ENCODE results near the gene SSTR5. TPM values are rescaled to one million over a fixed set of nuclear protein-coding genes. Genes with fewer than 3 reads are reported as not detected.

SSTR5 gene
- total and polyA plus RNA-seq, 10 of the 15 experiments (the other 5 are each of a cell fraction or from before 2014, with no cell fraction given) = not detected

DNA sequence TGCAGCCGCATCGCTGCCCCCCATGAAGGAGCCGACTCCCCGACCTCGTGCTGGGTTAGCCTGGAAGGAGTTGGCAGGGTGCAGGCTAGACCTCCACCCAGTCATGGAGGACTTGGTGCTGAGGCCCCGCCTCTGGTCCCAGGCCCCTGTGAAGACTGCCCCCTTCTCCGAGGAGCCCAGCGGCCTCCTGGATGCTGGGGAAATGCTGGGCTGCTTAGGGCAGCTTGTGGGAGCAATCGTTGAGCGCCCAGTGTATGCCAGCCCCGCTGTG, 1.8 kb downstream of the SSTR5 start:
- FAIRE-seq = no peak
- H3K27me3 ChIP-seq (replicated peaks in 1 of 2; ENCODE audit: control insufficient read depth in 2 of 2, insufficient read depth in 2 of 2, low read length in 1 of 2) = no peaks in the 10 kb centered on the region

More for the DNA sequence above, 1.8 kb downstream of the SSTR5 start:
- H4K20me1 ChIP-seq (ENCODE audit: control insufficient read depth, insufficient read depth) = no peaks in the 10 kb centered on the region
- H3K36me3 ChIP-seq (ENCODE audit: control insufficient read depth in 2 of 2, insufficient read depth in 2 of 2, low read length in 1 of 2) = no peaks in the 10 kb centered on the region
- TF ChIP-seq MYC (IDR thresholded peaks at IDR 0.05; ENCODE audit: insufficient read depth, insufficient read length, insufficient replicate concordance, low read length, severe bottlenecking) (no peak), NR2C2 (IDR thresholded peaks at IDR 0.05; ENCODE audit: borderline replicate concordance, control insufficient read depth, insufficient read length, low read depth) (no peak), ZNF384 (IDR thresholded peaks at IDR 0.05; ENCODE audit: borderline replicate concordance, low read depth, low read length) (no peak), EGR1 (IDR thresholded peaks at IDR 0.05; ENCODE audit: borderline replicate concordance in 1 of 2, low read depth in 2 of 2, low read length in 2 of 2) (no peak), FOS (IDR thresholded peaks at IDR 0.05; ENCODE audit: borderline replicate concordance, extremely low read depth, insufficient read length) (no peak), USF1 (IDR thresholded peaks at IDR 0.05; ENCODE audit: borderline replicate concordance, extremely low read length, insufficient read depth, low read depth, low read length) (no peak)
- TF ChIP-seq, protein P1, sequence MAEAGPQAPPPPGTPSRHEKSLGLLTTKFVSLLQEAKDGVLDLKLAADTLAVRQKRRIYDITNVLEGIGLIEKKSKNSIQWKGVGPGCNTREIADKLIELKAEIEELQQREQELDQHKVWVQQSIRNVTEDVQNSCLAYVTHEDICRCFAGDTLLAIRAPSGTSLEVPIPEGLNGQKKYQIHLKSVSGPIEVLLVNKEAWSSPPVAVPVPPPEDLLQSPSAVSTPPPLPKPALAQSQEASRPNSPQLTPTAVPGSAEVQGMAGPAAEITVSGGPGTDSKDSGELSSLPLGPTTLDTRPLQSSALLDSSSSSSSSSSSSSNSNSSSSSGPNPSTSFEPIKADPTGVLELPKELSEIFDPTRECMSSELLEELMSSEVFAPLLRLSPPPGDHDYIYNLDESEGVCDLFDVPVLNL (IDR thresholded peaks at IDR 0.05; ENCODE audit: low read depth, low read length) = no peak
- TF ChIP-seq, protein P2, sequence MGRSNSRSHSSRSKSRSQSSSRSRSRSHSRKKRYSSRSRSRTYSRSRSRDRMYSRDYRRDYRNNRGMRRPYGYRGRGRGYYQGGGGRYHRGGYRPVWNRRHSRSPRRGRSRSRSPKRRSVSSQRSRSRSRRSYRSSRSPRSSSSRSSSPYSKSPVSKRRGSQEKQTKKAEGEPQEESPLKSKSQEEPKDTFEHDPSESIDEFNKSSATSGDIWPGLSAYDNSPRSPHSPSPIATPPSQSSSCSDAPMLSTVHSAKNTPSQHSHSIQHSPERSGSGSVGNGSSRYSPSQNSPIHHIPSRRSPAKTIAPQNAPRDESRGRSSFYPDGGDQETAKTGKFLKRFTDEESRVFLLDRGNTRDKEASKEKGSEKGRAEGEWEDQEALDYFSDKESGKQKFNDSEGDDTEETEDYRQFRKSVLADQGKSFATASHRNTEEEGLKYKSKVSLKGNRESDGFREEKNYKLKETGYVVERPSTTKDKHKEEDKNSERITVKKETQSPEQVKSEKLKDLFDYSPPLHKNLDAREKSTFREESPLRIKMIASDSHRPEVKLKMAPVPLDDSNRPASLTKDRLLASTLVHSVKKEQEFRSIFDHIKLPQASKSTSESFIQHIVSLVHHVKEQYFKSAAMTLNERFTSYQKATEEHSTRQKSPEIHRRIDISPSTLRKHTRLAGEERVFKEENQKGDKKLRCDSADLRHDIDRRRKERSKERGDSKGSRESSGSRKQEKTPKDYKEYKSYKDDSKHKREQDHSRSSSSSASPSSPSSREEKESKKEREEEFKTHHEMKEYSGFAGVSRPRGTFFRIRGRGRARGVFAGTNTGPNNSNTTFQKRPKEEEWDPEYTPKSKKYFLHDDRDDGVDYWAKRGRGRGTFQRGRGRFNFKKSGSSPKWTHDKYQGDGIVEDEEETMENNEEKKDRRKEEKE (IDR thresholded peaks at IDR 0.05) = no peak
- H3K4me3 ChIP-seq = no peak overlapping the region
- no peaks in the 10 kb centered on the region for H3K79me2 ChIP-seq (ENCODE audit: control insufficient read depth, insufficient read depth, low read length)
- intact Hi-C loops (cut with micrococcal nuclease; ENCODE audit: unreplicated experiment) = no loop called here
- H3K9me3 ChIP-seq (replicated peaks; ENCODE audit: control insufficient read depth, insufficient read depth, low read length) = no peaks in the 10 kb centered on the region
- no peak overlapping the region for H3K9ac ChIP-seq (ENCODE audit: control insufficient read depth, insufficient read depth, low read length)
- BruUV-seq (replicated peaks) = no TSS peak
- ChIA-PET RAD21 (ENCODE audit: unreplicated experiment) (no interaction called here), CTCF (no interaction called here), POLR2A (no interaction called here), SMC1A (ENCODE audit: uncharacterized antibody, unreplicated experiment) (no interaction called here)
- in situ Hi-C loops (cut with MboI) = no loop called here
- H2AFZ ChIP-seq (ENCODE audit: control insufficient read depth, low read depth, low read length) = no peak overlapping the region
- no peaks in the 10 kb centered on the region for H3K4me1 ChIP-seq (ENCODE audit: control insufficient read depth, insufficient read depth, low read length)
- ATAC-seq (no peak), DNase-seq (ENCODE audit: low read depth, low spot score) (no peak)
- no peak overlapping the region for H3K4me2 ChIP-seq (ENCODE audit: control insufficient read depth, insufficient read depth)
- 49% methylated on average over 8 of the region's 11 CpGs for WGBS (ENCODE audit: insufficient coverage, insufficient replicate concordance, low lambda C conversion rate, missing lambda C conversion rate)
- no peak overlapping the region for H3K27ac ChIP-seq (ENCODE audit: control insufficient read depth, insufficient read depth)

Data from GM12878 (cell line).